Stimulated activated memory B cell treated with anti-CD40 and anti-IgM and Interleukin-4, amounts not matched to agents 10 μg/mL and 1 μg/mL and 100 μg/mL, for 72 hours (primary cell): ENCODE results near the gene TUFM.
"Not testable (repeated sequence)": the region's sequence is repeated elsewhere in the genome, so short reads cannot be mapped to it uniquely, and the experiment has no call there.

ENCODE experiments used
- ATAC-seq: fragments of 150-1000 bp; cut with Tn5 transposase; 2 replicates; pipeline ENCODE4 v1.10.0; 2021
- H3K27ac Mint-ChIP-seq: one replicate; pipeline ENCODE4 v1.8.0; 2022; ENCODE audit warnings: mild to moderate bottlenecking, mixed read lengths
- H3K27me3 Mint-ChIP-seq: one replicate; pipeline ENCODE4 v1.8.0; 2022; ENCODE audit warnings: mixed read lengths
- H3K36me3 Mint-ChIP-seq: one replicate; pipeline ENCODE4 v1.8.0; 2022; ENCODE audit warnings: mixed read lengths
- H3K4me1 Mint-ChIP-seq: one replicate; pipeline ENCODE4 v1.8.0; 2022; ENCODE audit warnings: mixed read lengths
- H3K4me3 Mint-ChIP-seq: one replicate; pipeline ENCODE4 v1.8.0; 2022; ENCODE audit warnings: mild to moderate bottlenecking, moderate library complexity, mixed read lengths
- H3K9me3 Mint-ChIP-seq: one replicate; pipeline ENCODE4 v1.8.0; 2022; ENCODE audit warnings: mixed read lengths

The TUFM gene

GRCh38 chr16:28835864-28836760, 10.0 kb downstream of the TUFM start:
- Mint-ChIP-seq H3K4me3 (no peak overlapping the region), H3K27ac (no peak overlapping the region), H3K27me3 (no peaks in the 10 kb centered on the region)

GRCh38 chr16:28834873-28835863, 11.0 kb downstream of the TUFM start:
- H3K36me3 Mint-ChIP-seq, result peaks cover 81% of the 10 kb centered on the region
- no peaks in the 10 kb centered on the region for H3K27me3 Mint-ChIP-seq
- no peak for ATAC-seq
- no peaks in the 10 kb centered on the region for H3K9me3 Mint-ChIP-seq
- peaks cover 20% of the 10 kb centered on the region for H3K4me1 Mint-ChIP-seq
- H3K27ac Mint-ChIP-seq, result no peak overlapping the region
- no peak overlapping the region for H3K4me3 Mint-ChIP-seq

More at GRCh38 chr16:28835864-28836760, 10.0 kb downstream of the TUFM start:
- Mint-ChIP-seq H3K4me1 (peaks cover 20% of the 10 kb centered on the region), H3K9me3 (no peaks in the 10 kb centered on the region), H3K36me3 (peaks cover 71% of the 10 kb centered on the region)
- no peak for ATAC-seq

- H3K4me1 Mint-ChIP-seq, result peaks cover 20% of the 10 kb centered on the region
- H3K9me3 Mint-ChIP-seq, result no peaks in the 10 kb centered on the region
- H3K36me3 Mint-ChIP-seq, result peaks cover 89% of the 10 kb centered on the region
- no peak overlapping the region for H3K27ac Mint-ChIP-seq
- H3K27me3 Mint-ChIP-seq, result no peaks in the 10 kb centered on the region
- H3K4me3 Mint-ChIP-seq, result no peak overlapping the region
- ATAC-seq, result no peak
Measured at GRCh38 chr16:28834349-28834748, 11.8 kb downstream of the TUFM start.

- no peak overlapping the region for H3K4me3 Mint-ChIP-seq
- H3K27me3 Mint-ChIP-seq, result no peaks in the 10 kb centered on the region
- peaks cover 27% of the 10 kb centered on the region for H3K4me1 Mint-ChIP-seq
- peaks cover 74% of the 10 kb centered on the region for H3K36me3 Mint-ChIP-seq
- no peak for ATAC-seq
- H3K9me3 Mint-ChIP-seq, result no peaks in the 10 kb centered on the region
- H3K27ac Mint-ChIP-seq, result peak overlapping the region; percentile 40
Measured at GRCh38 chr16:28830531-28830930, 15.6 kb downstream of the TUFM start.

- no peak overlapping the region for H3K4me3 Mint-ChIP-seq
- peaks cover 71% of the 10 kb centered on the region for H3K36me3 Mint-ChIP-seq
- H3K27ac Mint-ChIP-seq, result peak overlapping the region; percentile 40
- no peaks in the 10 kb centered on the region for H3K27me3 Mint-ChIP-seq
- H3K9me3 Mint-ChIP-seq, result no peaks in the 10 kb centered on the region
- peaks cover 35% of the 10 kb centered on the region for H3K4me1 Mint-ChIP-seq
- ATAC-seq, result no peak
Measured at GRCh38 chr16:28829747-28830146, 16.4 kb downstream of the TUFM start.

- Mint-ChIP-seq H3K36me3 (peaks cover 40% of the 10 kb centered on the region), H3K4me1 (peaks cover 37% of the 10 kb centered on the region)
Measured at GRCh38 chr16:28826141-28826540, 20.0 kb downstream of the TUFM start.

GRCh38 chr16:28824717-28824973, 21.5 kb downstream of the TUFM start:
- peak overlapping the region; percentile 99 for H3K4me3 Mint-ChIP-seq
- H3K27me3 Mint-ChIP-seq, result no peaks in the 10 kb centered on the region
- peaks cover 34% of the 10 kb centered on the region for H3K36me3 Mint-ChIP-seq
- peaks cover 37% of the 10 kb centered on the region for H3K4me1 Mint-ChIP-seq
- peak overlapping the region; percentile 97 for H3K27ac Mint-ChIP-seq
- no peaks in the 10 kb centered on the region for H3K9me3 Mint-ChIP-seq
- no peak for ATAC-seq

More at GRCh38 chr16:28826141-28826540, 20.0 kb downstream of the TUFM start:
- H3K27ac Mint-ChIP-seq, result no peak overlapping the region
- H3K27me3 Mint-ChIP-seq, result no peaks in the 10 kb centered on the region
- H3K9me3 Mint-ChIP-seq, result no peaks in the 10 kb centered on the region
- H3K4me3 Mint-ChIP-seq, result no peak overlapping the region
- ATAC-seq, result no peak

- Mint-ChIP-seq H3K27ac (peak overlapping the region; percentile 97), H3K27me3 (no peaks in the 10 kb centered on the region), H3K9me3 (no peaks in the 10 kb centered on the region), H3K36me3 (peaks cover 30% of the 10 kb centered on the region), H3K4me3 (peak overlapping the region; percentile 99), H3K4me1 (peaks cover 37% of the 10 kb centered on the region)
- peak; percentile 87 for ATAC-seq
Measured at GRCh38 chr16:28823873-28824716, 22.1 kb downstream of the TUFM start.

GRCh38 chr16:28823291-28823872, 22.8 kb downstream of the TUFM start:
- Mint-ChIP-seq H3K36me3 (peaks cover 29% of the 10 kb centered on the region), H3K27me3 (no peaks in the 10 kb centered on the region), H3K27ac (peak overlapping the region; percentile 97), H3K4me3 (peak overlapping the region; percentile 99), H3K9me3 (no peaks in the 10 kb centered on the region), H3K4me1 (peaks cover 37% of the 10 kb centered on the region)
- ATAC-seq, result peak; percentile 66

GRCh38 chr16:28822520-28823290, 23.4 kb downstream of the TUFM start, which contains the start of gene ATXN2L:
TSS of gene ATXN2L (plus strand) at chr16:28822999. CDS start at chr16:28823260, 261 bp downstream.
- H3K36me3 Mint-ChIP-seq, result peaks cover 29% of the 10 kb centered on the region
- H3K4me1 Mint-ChIP-seq, result peaks cover 37% of the 10 kb centered on the region

GRCh38 chr16:28821874-28822519, 24.2 kb downstream of the TUFM start:
- ATAC-seq, result no peak

More at GRCh38 chr16:28822520-28823290, 23.4 kb downstream of the TUFM start, which contains the start of gene ATXN2L:
- H3K27me3 Mint-ChIP-seq, result no peaks in the 10 kb centered on the region
- ATAC-seq, result peak; percentile 79
- no peaks in the 10 kb centered on the region for H3K9me3 Mint-ChIP-seq
- H3K27ac Mint-ChIP-seq, result peak within 1 kb of the TSS; percentile 97
- H3K4me3 Mint-ChIP-seq, result peak within 1 kb of the TSS; percentile 99

GRCh38 chr16:28820546-28820945, 25.6 kb downstream of the TUFM start:
- Mint-ChIP-seq H3K36me3 (peaks cover 21% of the 10 kb centered on the region), H3K4me1 (peaks cover 24% of the 10 kb centered on the region)
- not testable (repeated sequence) for H3K27me3 Mint-ChIP-seq, H3K9me3 Mint-ChIP-seq, H3K4me3 Mint-ChIP-seq, ATAC-seq, H3K27ac Mint-ChIP-seq

More at GRCh38 chr16:28821874-28822519, 24.2 kb downstream of the TUFM start:
- Mint-ChIP-seq H3K36me3 (peaks cover 27% of the 10 kb centered on the region), H3K4me1 (peaks cover 37% of the 10 kb centered on the region), H3K4me3 (peak overlapping the region; percentile 99), H3K27ac (peak overlapping the region; percentile 97), H3K9me3 (no peaks in the 10 kb centered on the region), H3K27me3 (no peaks in the 10 kb centered on the region)

- H3K36me3 Mint-ChIP-seq, result peaks cover 17% of the 10 kb centered on the region
- H3K9me3 Mint-ChIP-seq, result no peaks in the 10 kb centered on the region
- ATAC-seq, result no peak
- no peak overlapping the region for H3K27ac Mint-ChIP-seq
- H3K4me1 Mint-ChIP-seq, result peaks cover 19% of the 10 kb centered on the region
- H3K4me3 Mint-ChIP-seq, result no peak overlapping the region
- H3K27me3 Mint-ChIP-seq, result no peaks in the 10 kb centered on the region
Measured at GRCh38 chr16:28820016-28820415, 26.1 kb downstream of the TUFM start.
